ENCODE results near the gene C22orf42.

The C22orf42 gene

GRCh38 chr22:32106930-32107329 lies 52.2 kb downstream of the C22orf42 start:
- no peak for DNase-seq (ENCODE audit: low read depth in 1 of 2, low spot score in 1 of 2)
- no peak for TF ChIP-seq CTCF (IDR thresholded peaks at IDR 0.05; ENCODE audit: insufficient read depth, low read length)
- no peak for TF ChIP-seq POLR2AphosphoS5 (IDR thresholded peaks at IDR 0.05; ENCODE audit: low read depth)
- no peak for TF ChIP-seq SPI1 (IDR thresholded peaks at IDR 0.05; ENCODE audit: borderline replicate concordance, low read depth)
- TF ChIP-seq REST (IDR thresholded peaks at IDR 0.05; ENCODE audit: insufficient replicate concordance, low read depth): peak; percentile 97
- Histone ChIP-seq H3K4me3 (replicated peaks; ENCODE audit: insufficient read depth, low read length) (no peak overlapping the region), H3K27ac (replicated peaks) (no peak overlapping the region), H3K27me3 (ENCODE audit: insufficient read depth, poor library complexity, severe bottlenecking) (peaks cover 6% of the 10 kb centered on the region)

DNA sequence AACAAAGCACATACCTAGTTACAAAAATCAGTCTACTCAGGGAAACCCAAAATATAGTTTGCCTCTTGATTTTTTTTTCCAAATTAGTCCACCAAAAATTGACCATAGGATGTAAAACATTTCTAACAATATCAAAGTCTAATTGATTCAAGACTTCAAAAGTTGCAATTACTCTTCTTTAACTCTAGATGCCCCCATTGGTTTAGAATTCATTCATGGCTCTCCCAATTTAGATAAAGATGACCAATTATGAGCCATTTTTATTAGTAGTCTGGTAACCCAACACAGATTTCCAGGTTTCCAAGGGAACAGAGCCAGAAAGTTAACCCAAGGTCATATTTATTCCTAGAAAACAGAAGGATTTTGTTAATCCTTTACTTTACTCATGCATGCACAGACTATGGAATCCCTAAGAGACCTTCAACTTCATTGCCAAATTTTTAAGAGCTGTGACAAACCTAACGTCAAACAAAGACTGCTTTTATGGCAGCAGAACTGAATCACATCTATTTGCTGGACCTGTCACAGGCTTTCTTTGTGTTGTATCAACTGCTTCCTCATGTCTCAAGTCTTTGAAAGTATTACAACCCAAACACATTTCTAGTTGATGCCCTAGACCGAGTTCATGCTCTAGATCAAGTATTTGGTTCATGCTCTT lies 55.3 kb downstream of the C22orf42 start:
- Histone ChIP-seq H3K4me3 (replicated peaks; ENCODE audit: insufficient read depth, low read length) (no peak overlapping the region), H3K27me3 (ENCODE audit: insufficient read depth, poor library complexity, severe bottlenecking) (peaks cover 2% of the 10 kb centered on the region), H3K27ac (replicated peaks) (no peak overlapping the region)
- DNase-seq (ENCODE audit: low read depth in 1 of 2, low spot score in 1 of 2): no peak
- TF ChIP-seq REST (IDR thresholded peaks at IDR 0.05; ENCODE audit: insufficient replicate concordance, low read depth) (no peak), CTCF (IDR thresholded peaks at IDR 0.05; ENCODE audit: insufficient read depth, low read length) (no peak), GABPA (IDR thresholded peaks at IDR 0.05; ENCODE audit: low read depth) (no peak), POLR2AphosphoS5 (IDR thresholded peaks at IDR 0.05; ENCODE audit: low read depth) (no peak), SPI1 (IDR thresholded peaks at IDR 0.05; ENCODE audit: borderline replicate concordance, low read depth) (no peak)

DNA sequence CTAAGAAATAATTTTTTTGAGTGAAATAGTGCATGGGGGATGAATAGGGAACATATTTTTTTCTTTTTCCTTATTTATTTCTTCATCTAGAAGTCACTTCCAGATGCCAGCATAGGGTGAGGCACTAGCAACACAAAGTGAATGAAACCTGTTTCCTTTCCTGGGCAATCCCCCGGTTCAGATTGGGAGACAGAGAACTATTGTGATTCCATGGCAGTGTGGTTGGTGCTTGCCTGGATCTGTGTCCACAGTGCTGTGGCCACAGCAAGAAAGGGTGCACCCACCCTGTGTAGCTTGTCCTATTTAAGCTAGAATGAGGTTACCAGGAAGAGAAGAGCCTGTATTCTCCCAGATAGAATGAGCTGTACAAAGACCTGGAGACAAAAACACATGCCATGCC lies 58.4 kb downstream of the C22orf42 start:
- Histone ChIP-seq H3K27ac (replicated peaks) (no peak overlapping the region), H3K4me3 (replicated peaks; ENCODE audit: insufficient read depth, low read length) (no peak overlapping the region), H3K27me3 (ENCODE audit: insufficient read depth, poor library complexity, severe bottlenecking) (peaks cover 4% of the 10 kb centered on the region)
- no peak for TF ChIP-seq POLR2AphosphoS5 (IDR thresholded peaks at IDR 0.05; ENCODE audit: low read depth)
- no peak for TF ChIP-seq CTCF (IDR thresholded peaks at IDR 0.05; ENCODE audit: insufficient read depth, low read length)
- TF ChIP-seq REST (IDR thresholded peaks at IDR 0.05; ENCODE audit: insufficient replicate concordance, low read depth): no peak
- TF ChIP-seq SPI1 (IDR thresholded peaks at IDR 0.05; ENCODE audit: borderline replicate concordance, low read depth): no peak
- no peak for TF ChIP-seq GABPA (IDR thresholded peaks at IDR 0.05; ENCODE audit: low read depth)
- DNase-seq (ENCODE audit: low read depth in 1 of 2, low spot score in 1 of 2): no peak
